Measurements from ENCODE around the gene ADGRA1. TPM values are rescaled to one million over a fixed set of nuclear protein-coding genes. Genes with fewer than 3 reads are reported as not detected.

The ADGRA1 gene
- total RNA-seq, 2 donors from 2014 or later: 0.10 to 0.56 TPM

GRCh38 chr10:133121479-133121878 lies 33.8 kb downstream of the ADGRA1 start:
- intact Hi-C loops (cut with DNase I): loop anchor here (5.0 to 10.0 kb wide), 2 partner anchors 177 to 179 kb away; partner anchors contain the start of gene CFAP46 (in 2 of the 2)
- DNase-seq (ENCODE audit: low spot score): no peak

DNA sequence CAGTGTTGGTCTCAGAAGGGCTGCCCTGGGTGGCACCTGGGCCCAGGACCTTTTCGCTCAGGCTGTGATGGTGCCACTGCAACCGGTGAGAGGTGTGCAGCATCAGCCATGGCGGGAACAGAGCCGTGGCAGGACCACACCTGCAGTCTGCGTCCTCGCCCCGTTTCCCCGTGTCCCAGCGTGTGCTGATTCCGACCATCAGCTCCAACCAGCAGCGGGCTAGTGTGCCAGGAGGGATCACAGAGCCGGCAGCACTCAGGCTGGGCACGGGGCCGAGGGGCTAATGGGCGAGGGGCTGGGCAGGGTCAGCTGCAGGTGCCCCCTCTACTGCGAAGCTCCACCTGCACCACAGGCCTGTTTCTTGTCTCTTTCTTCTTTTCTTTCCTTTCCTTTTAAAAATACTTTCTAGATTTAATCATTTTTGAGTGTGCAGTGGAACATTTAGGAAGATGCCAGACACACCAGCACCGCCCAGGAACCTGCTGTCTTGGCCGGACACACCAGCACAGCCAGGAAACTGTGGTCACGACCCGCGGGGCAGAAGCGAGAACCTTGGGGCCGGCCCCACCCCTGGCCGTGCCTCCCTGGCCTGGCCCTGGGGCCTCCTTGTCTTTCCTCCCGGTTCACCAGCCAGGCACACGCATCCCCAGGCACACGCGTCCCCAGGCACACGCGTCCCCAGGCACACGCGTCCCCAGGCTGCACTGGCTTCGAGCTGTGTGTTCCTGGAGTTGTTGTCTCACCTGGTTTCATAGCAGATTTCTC lies 34.6 kb downstream of the ADGRA1 start:
- intact Hi-C loops (cut with DNase I): loop anchor here (5.0 to 10.0 kb wide), 2 partner anchors 178 to 180 kb away; partner anchors contain the start of gene CFAP46 (in 2 of the 2)
- DNase-seq (ENCODE audit: low spot score): peak; percentile 76

GRCh38 chr10:133123050-133123745 lies 35.5 kb downstream of the ADGRA1 start:
- intact Hi-C loops (cut with DNase I): loop anchor here (5.0 to 10.0 kb wide), 2 partner anchors 178 to 181 kb away; partner anchors contain the start of gene CFAP46 (in 2 of the 2)
- peak; percentile 64 for DNase-seq (ENCODE audit: low spot score)

DNA sequence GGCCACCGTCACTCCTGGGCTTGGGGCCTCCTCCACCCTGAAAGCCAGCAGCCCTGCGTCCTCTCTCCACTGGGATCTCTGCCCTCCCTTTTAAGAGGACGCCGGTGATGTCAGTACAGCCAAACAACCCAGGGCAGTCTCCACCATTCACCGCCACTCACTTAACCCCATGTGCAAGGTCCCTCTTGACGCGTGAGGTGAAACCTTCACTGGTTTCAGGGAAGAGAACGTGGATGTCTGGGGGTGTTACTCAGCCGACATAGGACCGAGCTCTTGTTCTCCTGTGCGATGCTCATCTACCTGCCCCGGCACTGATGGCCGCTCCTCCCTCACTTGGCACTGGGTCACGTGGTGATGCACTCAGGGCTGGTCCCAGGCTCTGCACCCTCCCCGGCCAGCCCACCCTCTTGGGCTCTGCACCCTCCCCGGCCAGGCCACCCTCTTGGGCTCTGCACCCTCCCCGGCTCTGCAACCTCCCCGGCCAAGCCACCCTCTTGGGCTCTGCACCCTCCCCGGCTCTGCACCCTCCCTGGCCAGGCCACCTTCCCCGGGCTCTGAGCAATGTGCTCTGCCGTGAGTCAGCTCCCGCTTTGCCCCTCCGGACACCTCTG lies 36.1 kb downstream of the ADGRA1 start:
- peak; percentile 78 for DNase-seq (ENCODE audit: low spot score)
- intact Hi-C loops (cut with DNase I): loop anchor here (5.0 to 10.0 kb wide), 2 partner anchors 179 to 182 kb away; partner anchors contain the start of gene CFAP46 (in 2 of the 2)

- DNase-seq (ENCODE audit: low spot score): peak; percentile 79
- intact Hi-C loops (cut with DNase I): loop anchor here (5.0 to 10.0 kb wide), 2 partner anchors 180 to 182 kb away; partner anchors contain the start of gene CFAP46 (in 2 of the 2)
Observed at GRCh38 chr10:133124357-133125211, 36.9 kb downstream of the ADGRA1 start.

GRCh38 chr10:133125901-133126300 lies 38.2 kb downstream of the ADGRA1 start:
- peak; percentile 56 for DNase-seq (ENCODE audit: low spot score)
- intact Hi-C loops (cut with DNase I): loop anchor here in 1 of 2 donors (10.0 kb wide), 1 partner anchor 181 kb away; the partner anchor contains the start of gene CFAP46

- DNase-seq (ENCODE audit: low spot score): peak; percentile 76
- intact Hi-C loops (cut with DNase I): loop anchor here in 1 of 2 donors (1.0 to 10.0 kb wide), 2 partner anchors 30 to 182 kb away; partner anchors contain the start of gene CFAP46
Observed at GRCh38 chr10:133126431-133127290, 38.9 kb downstream of the ADGRA1 start.

DNA sequence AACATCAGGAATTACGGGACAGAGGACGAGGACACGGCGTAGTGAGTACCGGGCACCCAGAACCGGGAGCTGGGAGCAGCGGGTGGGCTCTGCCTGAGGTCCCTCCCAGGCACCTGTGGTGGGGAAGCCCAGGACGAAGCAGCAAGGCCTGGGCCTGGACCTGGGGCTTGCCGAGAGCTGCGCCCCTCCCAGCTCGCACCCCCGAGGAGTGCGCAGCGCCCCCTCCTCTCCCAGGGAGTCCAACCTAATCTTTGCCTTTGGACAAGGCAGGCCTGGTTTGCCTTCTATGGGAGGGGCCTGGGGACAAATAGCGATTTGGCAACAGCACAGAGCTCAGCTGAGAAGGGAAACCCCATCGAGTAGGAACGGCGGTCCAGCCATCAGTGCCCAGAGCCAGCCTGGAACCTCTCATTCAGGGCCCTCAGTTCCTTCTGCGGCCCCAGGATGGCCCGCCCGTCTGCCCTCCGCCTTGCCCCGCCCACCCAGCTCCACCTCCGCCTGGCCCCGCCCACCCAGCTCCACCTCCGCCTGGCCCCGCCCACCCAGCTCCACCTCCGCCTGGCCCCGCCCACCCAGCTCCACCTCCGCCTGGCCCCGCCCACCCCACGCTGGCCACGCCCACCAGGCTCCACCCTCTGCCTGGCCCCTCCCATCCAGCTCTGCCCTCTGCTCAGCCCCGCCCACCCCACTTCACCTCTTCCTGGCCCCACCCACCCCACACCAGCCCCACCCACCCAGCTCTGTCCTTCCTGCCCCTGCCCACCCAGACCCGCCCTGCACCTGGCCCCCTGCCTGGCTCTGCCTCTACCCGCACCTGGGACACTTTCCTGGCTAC lies 39.8 kb downstream of the ADGRA1 start:
- intact Hi-C loops (cut with DNase I): loop anchor here in 1 of 2 donors (1.0 to 10.0 kb wide), 2 partner anchors 31 to 183 kb away; partner anchors contain the start of gene CFAP46

DNA sequence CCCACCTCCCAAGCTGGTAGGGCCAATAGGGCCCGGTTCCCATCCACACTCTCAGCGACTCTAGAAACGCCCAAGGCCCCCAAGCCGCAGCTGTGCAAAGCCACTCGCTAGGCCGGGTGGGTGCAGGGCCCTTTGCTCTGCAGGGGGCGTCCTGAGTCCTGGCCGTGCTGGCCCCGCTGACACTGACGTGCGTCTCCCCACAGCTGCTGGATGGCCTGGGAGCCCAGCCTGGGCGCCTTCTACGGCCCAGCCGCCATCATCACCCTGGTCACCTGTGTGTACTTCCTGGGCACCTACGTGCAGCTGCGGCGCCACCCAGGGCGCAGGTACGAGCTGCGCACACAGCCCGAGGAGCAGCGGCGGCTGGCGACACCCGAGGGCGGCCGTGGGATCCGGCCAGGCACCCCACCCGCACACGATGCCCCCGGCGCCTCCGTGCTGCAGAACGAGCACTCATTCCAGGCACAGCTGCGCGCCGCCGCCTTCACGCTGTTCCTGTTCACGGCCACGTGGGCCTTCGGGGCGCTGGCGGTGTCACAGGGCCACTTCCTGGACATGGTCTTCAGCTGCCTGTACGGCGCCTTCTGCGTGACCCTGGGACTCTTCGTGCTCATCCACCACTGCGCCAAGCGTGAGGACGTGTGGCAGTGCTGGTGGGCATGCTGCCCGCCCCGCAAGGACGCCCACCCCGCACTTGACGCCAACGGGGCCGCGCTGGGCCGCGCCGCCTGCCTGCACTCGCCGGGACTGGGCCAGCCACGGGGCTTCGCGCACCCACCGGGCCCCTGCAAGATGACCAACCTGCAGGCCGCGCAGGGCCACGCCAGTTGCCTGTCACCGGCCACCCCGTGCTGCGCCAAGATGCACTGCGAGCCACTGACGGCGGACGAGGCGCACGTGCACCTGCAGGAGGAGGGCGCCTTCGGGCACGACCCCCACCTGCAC lies 40.7 kb downstream of the ADGRA1 start:
- peak; percentile 62 for DNase-seq (ENCODE audit: low spot score)
- intact Hi-C loops (cut with DNase I): loop anchor here in 1 of 2 donors (10.0 kb wide), 1 partner anchor 184 kb away; the partner anchor contains the start of gene CFAP46

More for the DNA sequence above, 39.8 kb downstream of the ADGRA1 start:
- DNase-seq (ENCODE audit: low spot score): peak; percentile 72

- intact Hi-C loops (cut with DNase I): loop anchor here in 1 of 2 donors (10.0 kb wide), 1 partner anchor 184 kb away; the partner anchor contains the start of gene CFAP46
- DNase-seq (ENCODE audit: low spot score): peak; percentile 76
Observed at GRCh38 chr10:133129071-133129858, 41.5 kb downstream of the ADGRA1 start.

DNA sequence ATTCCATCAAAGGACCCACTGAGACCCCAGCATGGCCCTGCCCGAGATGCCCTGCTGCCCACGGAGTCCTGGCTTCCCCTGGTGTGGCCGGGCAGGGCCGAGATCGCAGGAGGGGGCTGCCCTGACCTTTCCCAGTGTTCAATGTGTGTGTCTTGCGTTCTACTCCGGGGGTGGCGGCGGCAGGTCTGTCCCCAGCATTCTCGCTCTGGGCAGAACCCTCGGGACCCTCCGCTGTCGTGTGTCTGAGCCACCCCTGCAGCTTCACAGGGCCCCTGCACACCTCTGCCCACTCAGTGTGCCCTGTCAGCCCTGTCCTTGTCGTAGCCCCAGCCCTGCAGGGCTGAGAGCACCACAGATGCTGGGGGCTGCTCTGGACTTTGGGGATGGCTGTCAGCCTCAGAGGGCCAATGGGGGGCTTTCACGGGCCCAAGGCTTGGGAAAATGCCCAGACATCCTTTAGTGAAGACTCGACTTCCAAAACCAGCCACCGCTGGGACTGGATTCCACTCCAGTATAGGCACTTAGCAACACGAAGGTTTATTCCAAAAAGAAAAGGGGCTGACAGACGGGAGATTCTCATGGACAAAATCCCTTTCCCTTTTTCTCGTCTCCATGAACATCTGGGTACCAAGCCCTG lies 42.3 kb downstream of the ADGRA1 start:
- intact Hi-C loops (cut with DNase I): loop anchor here in 1 of 2 donors (10.0 kb wide), 1 partner anchor 185 kb away; the partner anchor contains the start of gene CFAP46
- DNase-seq (ENCODE audit: low spot score): peak; percentile 76

DNA sequence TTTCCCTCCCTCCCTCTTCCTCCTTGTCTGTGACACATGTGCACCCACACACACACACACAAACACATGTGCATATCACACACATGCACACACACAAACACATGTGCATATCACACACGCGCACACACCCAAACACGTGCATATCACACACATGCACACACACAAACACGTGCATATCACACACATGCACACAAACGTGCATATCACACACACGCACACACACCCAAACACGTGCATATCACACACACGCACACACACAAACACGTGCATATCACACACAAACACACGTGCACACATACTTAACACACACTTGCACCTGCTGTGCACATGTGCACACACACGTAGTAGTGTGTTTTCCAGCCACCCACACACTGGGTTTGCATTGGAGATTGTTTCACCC lies 42.9 kb downstream of the ADGRA1 start:
- no peak for DNase-seq (ENCODE audit: low spot score)
- intact Hi-C loops (cut with DNase I): no loop called here

DNA sequence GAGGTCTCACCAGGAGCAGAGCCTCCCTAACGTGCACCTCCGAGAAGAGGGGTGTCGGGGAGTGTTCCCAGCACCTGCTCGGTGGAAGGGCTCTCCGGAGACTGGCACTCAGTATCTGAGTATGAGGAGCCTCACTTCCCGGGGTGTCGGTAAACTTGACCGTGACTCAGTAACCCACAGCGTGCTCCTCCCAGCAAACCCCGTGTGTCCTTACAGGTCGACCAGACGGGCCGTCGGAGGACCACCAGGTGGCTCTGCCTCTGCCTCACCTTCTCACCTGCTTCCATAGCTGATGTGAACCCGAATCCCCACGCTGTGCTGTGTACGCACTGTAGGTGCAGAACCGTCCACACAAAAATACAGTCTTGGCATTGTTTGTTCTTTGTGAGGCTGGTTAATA lies 43.3 kb downstream of the ADGRA1 start:
- peak; percentile 70 for DNase-seq (ENCODE audit: low spot score)
- intact Hi-C loops (cut with DNase I): no loop called here

All from posterior vena cava (tissue), 2 donors.